Fibroblast of the aortic adventitia (primary cell): ENCODE data around the gene LRRC8C. TPM values are rescaled to one million over a fixed set of nuclear protein-coding genes. Genes with fewer than 3 reads are reported as not detected.
"Not testable (repeated sequence)": the region's sequence is repeated elsewhere in the genome, so short reads cannot be mapped to it uniquely, and the experiment has no call there.

Experiments
- DNase-seq: peaks from one replicate; pipeline ENCODE4 v3.0.0-alpha.2; 2010; ENCODE audit warnings: low read depth
- H3K4me3 ChIP-seq: 2 replicates; pipeline ENCODE4 v1.5.1; 2011; ENCODE audit warnings: low read depth, mild to moderate bottlenecking, control low read depth, low read length, moderate library complexity
- total RNA-seq: library from RNA; depleted of rRNA; stranded (reverse); fragments of >200 nt; gene quantifications from 2 replicates; pipeline ENCODE4 v1.2.3, GENCODE V29; 2012; ENCODE audit warnings: low replicate concordance
- TF ChIP-seq, protein P1 (sequence below): IDR thresholded peaks from 2 replicates; pipeline ENCODE4 v1.5.1; 2011; ENCODE audit warnings: mild to moderate bottlenecking, low read length, control low read depth, inconsistent platforms; ENCODE audit not compliant: insufficient read depth

LRRC8C gene
- total RNA-seq, 1 donor: 25.3 TPM

- H3K4me3 ChIP-seq: no peak overlapping the region
- no peak for DNase-seq
- TF ChIP-seq, protein P1, sequence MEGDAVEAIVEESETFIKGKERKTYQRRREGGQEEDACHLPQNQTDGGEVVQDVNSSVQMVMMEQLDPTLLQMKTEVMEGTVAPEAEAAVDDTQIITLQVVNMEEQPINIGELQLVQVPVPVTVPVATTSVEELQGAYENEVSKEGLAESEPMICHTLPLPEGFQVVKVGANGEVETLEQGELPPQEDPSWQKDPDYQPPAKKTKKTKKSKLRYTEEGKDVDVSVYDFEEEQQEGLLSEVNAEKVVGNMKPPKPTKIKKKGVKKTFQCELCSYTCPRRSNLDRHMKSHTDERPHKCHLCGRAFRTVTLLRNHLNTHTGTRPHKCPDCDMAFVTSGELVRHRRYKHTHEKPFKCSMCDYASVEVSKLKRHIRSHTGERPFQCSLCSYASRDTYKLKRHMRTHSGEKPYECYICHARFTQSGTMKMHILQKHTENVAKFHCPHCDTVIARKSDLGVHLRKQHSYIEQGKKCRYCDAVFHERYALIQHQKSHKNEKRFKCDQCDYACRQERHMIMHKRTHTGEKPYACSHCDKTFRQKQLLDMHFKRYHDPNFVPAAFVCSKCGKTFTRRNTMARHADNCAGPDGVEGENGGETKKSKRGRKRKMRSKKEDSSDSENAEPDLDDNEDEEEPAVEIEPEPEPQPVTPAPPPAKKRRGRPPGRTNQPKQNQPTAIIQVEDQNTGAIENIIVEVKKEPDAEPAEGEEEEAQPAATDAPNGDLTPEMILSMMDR: no peak
Observed at GRCh38 chr1:89590341-89591080, 42.4 kb upstream of the LRRC8C start.

DNA sequence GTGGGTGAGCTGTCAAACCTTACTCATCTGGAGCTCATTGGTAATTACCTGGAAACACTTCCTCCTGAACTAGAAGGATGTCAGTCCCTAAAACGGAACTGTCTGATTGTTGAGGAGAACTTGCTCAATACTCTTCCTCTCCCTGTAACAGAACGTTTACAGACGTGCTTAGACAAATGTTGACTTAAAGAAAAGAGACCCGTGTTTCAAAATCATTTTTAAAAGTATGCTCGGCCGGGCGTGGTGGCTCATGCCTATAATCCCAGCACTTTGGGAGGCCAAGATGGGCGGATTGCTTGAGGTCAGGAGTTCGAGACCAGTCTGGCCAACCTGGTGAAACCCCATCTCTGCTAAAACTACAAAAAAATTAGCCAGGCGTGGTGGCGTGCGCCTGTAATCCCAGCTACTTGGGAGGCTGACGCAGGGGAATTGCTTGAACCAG is 40.0 kb upstream of the LRRC8C start:
- DNase-seq: not testable (repeated sequence)

GRCh38 chr1:89594096-89594740 is 38.7 kb upstream of the LRRC8C start:
- TF ChIP-seq, protein P1: no peak
- DNase-seq: no peak
- H3K4me3 ChIP-seq: no peak overlapping the region

More for the DNA sequence above, 40.0 kb upstream of the LRRC8C start:
- not testable (repeated sequence) for H3K4me3 ChIP-seq

- TF ChIP-seq, protein P1: no peak
- H3K4me3 ChIP-seq: no peak overlapping the region
- DNase-seq: no peak
Observed at GRCh38 chr1:89596698-89597097, 36.2 kb upstream of the LRRC8C start.

- DNase-seq: peak; percentile 55
- TF ChIP-seq, protein P1: peak; percentile 70
- H3K4me3 ChIP-seq: no peak overlapping the region
Observed at GRCh38 chr1:89598450-89599331, 34.2 kb upstream of the LRRC8C start.

GRCh38 chr1:89599332-89599630 is 33.6 kb upstream of the LRRC8C start:
- no peak overlapping the region for H3K4me3 ChIP-seq
- DNase-seq: no peak
- TF ChIP-seq, protein P1: no peak
